Measurements from ENCODE around the gene PERCC1.
"Not testable (repeated sequence)": the region's sequence is repeated elsewhere in the genome, so short reads cannot be mapped to it uniquely, and the experiment has no call there.

Gene PERCC1

GRCh38 chr16:1470481-1471251 is 39.8 kb downstream of the PERCC1 start:
- DNase-seq, result no peak

GRCh38 chr16:1471569-1472194 is 40.8 kb downstream of the PERCC1 start:
- DNase-seq, result no peak

DNA sequence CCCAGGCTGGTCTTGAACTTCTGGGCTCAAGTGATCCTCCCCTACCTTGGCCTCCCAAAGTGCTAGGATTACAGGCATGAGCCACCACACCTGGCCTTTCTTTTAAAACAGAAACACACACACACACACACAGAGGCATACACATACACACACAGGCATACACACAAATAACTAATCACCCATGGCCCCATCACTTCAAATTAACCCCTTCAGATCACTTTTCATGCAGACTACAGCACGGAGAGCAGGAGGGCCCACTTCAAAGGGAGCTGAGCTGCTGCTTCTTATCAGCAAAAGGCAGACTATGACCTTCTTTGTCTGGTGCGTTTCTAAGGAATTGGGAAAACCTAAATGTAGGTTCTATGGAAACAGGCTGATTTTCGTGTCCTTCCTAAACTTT is 42.1 kb downstream of the PERCC1 start:
- DNase-seq, result no peak

DNA sequence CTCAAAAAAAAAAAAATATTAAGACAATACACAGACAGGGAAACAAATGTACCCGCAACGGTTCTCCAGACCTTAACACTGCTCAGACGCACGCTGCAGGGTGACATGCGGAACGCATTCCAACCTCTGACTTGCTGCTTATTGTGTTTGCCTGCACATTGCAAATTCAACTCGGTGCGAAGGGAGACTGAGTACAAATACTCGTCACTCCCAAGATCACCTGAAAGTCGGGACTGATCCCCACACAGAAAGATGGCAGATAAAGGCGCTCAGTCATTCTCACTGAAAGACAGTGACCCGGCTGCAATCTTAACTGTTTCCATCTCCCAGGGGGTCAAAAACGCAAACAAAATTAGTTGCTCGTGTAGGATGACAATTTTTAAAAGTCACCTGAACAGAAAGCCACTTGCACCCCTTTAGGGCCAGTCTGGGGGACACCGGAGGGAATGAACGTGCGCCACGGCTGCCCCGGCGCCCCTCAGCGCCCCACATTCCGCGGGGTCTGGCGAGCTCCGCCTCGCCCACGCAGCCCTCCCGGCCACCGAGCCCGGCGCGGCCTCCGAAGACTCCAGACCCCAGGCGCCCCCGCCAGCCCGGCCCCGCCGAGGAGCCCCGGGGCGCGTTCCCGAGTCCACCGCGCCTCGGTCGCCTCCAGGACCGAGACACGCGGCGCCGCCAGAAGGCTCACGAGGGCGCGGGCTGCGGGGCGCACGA is 43.4 kb downstream of the PERCC1 start:
- DNase-seq, result no peak

DNA sequence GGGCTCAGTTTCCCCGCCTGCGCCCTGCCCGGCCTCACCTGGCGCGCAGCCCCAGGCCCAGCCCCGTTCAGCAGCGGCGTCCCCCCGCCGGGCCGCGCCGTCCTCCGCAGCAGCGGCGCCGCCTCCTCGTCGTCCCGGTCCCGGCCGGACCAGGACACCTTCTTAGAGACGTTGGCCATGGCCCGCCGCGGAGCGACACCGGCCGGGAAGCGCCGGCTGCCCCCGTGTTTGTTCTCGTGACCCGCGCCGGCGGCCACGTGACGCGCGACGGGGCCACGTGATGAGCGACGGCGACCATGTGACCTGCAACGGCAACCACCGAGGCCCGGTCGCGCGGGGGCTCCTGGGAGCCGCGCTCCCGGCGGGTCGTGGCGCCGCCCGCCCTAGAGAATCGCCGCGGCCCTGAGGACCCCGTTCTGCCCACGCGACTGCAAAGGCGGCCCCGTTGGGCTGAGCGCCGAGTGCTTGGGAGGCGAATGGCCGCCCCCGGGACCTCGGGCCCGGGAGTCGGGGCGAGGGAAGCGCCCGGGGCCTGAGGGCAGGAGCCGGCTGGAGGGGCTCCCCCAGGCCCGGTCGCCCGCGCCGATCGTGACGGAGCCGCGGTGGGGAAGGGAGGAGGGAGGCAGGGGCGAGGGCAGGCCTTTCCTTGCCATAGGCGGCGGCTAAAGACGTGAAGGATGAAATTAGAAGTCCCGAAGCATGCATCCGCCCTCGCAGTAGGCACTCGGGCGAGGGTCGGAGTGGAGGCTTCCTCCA is 44.1 kb downstream of the PERCC1 start, which contains the start of gene CLCN7:
Gene CLCN7, minus strand, starts transcription at position 233 of the 756 bp plus-strand sequence. Its CDS starts 54 bp downstream, at position 179.
- DNase-seq, result peak; percentile 84

GRCh38 chr16:1475552-1476114 is 44.8 kb downstream of the PERCC1 start:
- DNase-seq, result no peak

GRCh38 chr16:1477033-1477432 is 46.2 kb downstream of the PERCC1 start:
- no peak for DNase-seq

DNA sequence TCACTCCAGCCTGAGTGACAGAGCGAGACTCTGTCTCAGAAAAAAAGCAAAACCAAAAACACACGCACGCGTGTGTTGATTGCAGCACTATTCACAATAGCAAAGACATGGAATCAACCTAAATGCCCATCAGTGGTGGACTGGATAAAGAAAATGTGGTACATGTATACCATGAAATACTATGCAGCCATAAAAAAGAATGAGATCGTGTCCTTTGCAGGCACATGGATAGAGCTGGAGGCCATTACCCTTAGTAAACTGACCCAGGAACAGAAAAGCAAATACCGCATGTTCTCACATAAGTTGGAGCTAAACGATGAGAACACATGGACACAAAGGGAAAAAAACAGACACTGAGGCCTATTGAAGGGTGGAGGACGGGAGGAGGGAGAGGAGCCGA is 48.1 kb downstream of the PERCC1 start:
- not testable (repeated sequence) for DNase-seq

DNA sequence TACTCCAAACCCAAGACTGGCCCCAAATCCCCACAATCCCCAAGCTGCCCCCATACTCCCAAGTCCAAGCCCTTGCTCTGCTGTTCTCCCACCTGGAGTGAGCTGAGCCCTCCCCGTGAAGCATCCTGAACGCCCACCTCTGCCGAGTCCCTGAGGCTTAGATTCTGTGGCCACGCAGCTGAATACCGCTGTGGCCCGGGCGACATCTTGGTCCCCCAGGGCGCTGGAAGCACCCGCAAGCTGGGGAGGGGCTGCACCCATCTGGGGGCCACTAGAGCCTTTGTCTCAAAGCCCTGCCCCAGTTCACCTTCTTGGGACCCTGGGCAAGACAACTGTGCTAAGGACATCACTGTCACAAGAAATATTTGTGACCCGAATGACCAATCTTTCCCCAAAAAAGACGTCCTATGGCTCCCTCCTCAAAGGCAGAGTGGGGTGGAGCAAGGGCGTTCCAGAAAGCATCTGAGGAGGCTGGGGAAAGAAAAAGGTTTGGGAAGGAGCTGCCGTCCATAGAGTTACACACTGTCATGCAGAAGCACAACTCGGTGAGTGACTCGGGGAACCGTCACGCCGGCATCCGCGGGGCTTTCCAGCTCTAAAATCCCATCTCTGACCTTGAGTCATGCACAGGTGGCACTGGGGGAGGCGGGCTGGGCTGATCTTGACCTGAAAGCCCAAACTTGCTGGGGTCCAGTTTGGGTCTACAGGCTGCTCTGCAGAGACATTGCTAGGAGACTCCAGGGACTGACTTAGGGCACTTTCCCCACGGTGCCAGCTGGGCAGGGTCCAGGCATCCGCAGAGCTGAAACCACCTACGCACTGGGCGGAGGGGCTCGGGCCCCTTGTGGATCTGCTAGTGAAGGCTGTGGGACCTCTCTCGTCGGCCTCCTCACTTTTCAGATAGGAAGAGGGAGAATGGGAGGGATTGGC is 51.3 kb downstream of the PERCC1 start:
- no peak for DNase-seq

Data from activated T-cell treated with anti-CD3 and anti-CD28 coated beads, Interleukin-2, amount 50 U/mL, for 1 hour (primary cell).